ENCODE measurements around the gene ZDHHC14.

ZDHHC14 gene

DNA sequence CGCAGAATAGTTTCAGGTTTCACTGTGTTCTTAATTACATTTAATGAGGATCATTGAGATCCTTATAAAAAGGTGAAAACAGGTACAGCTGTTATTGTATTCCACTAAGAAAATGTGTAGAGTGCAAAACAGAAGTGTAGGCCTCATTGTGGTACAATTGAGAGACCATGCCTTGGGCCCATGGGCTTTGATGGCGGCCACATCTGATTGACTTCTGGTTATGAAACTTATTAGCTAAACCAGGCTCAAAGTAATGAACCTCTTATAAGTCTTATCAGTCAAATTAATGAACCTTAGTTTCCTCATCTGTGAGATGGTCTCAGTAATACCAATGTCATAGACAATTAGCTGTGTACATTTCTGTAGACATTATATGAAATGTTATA, 148.7 kb downstream of the ZDHHC14 start:
- Histone ChIP-seq H3K23ac (ENCODE audit: low read length) (no peak overlapping the region), H2BK120ac (ENCODE audit: low read depth, low read length) (no peak overlapping the region), H3K18ac (ENCODE audit: low read length) (no peak overlapping the region), H3K27ac (ENCODE audit: low read depth, low read length) (no peak overlapping the region), H3K27me3 (ENCODE audit: insufficient read depth, low read length, poor library complexity) (no peaks in the 10 kb centered on the region), H3K4me3 (ENCODE audit: low read length) (no peak overlapping the region), H4K5ac (ENCODE audit: low read length) (no peak overlapping the region), H2BK15ac (replicated peaks; ENCODE audit: low read depth) (no peak overlapping the region), H3K9ac (ENCODE audit: low read length) (no peak overlapping the region), H3K4ac (ENCODE audit: low read depth, low read length) (no peak overlapping the region), H3K36me3 (ENCODE audit: control insufficient read depth, insufficient read depth, low read length) (no peaks in the 10 kb centered on the region), H2BK5ac (ENCODE audit: low read length) (no peak overlapping the region), H3K79me2 (ENCODE audit: control insufficient read depth, insufficient read depth, low read length) (no peaks in the 10 kb centered on the region), H3K4me1 (ENCODE audit: control insufficient read depth, low read depth, low read length) (peaks cover 9% of the 10 kb centered on the region), H4K8ac (ENCODE audit: low read depth, low read length) (no peak overlapping the region), H3K56ac (ENCODE audit: low read length) (no peak overlapping the region), H2AK5ac (ENCODE audit: low read length) (no peak overlapping the region), H3K79me1 (ENCODE audit: low read length) (no peaks in the 10 kb centered on the region), H3K4me2 (ENCODE audit: low read length) (no peak overlapping the region)
- WGBS (ENCODE audit: extremely low coverage, insufficient coverage, low lambda C conversion rate): no CpG with 5 or more reads among the region's 2 CpGs
- no peak for DNase-seq

DNA sequence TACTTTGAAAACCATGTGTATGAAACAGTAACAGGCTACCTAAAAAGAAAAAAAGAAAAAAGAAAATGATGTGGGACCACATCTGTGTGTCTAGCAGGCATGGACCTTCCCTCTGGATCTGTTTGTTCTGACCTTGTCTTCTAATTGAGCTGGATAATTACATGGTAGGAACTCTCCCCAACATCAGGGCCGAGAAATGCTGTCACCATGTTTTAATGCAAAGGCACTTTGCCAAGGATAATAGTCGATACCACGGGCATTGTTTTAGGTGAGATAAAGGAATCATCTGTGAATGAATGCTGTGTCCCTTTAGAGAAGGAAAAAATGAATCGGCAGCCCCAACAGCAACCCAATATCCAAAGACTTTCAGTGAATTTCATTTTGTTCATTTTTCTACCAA, 149.1 kb downstream of the ZDHHC14 start:
- Histone ChIP-seq H3K4me2 (ENCODE audit: low read length) (no peak overlapping the region), H3K27me3 (ENCODE audit: insufficient read depth, low read length, poor library complexity) (no peaks in the 10 kb centered on the region)

DNA sequence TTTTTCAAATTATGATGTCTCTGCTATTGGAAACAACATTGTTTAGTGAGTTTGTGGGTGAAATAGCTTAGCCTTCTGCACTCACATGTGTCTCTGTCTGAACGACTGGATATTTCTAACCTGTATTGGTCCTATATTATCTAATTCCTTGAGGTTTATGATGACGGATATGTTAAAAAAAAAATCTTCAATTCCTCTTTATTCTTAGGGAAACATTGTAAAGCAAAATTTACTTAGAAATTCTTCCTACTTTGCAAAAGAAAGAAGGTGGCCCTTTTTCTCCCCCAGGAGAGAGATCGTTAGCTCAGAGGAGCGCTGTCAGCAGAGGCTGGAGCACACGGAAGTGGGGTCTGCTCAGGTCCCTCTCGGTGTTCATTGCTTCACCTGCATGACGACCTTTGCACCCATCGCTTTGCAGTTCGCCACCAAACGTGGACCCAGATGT, 149.8 kb downstream of the ZDHHC14 start:
- Histone ChIP-seq H2BK15ac (replicated peaks; ENCODE audit: low read depth) (no peak overlapping the region), H4K8ac (ENCODE audit: low read depth, low read length) (no peak overlapping the region), H2AK5ac (ENCODE audit: low read length) (no peak overlapping the region), H3K79me1 (ENCODE audit: low read length) (no peaks in the 10 kb centered on the region), H3K27me3 (ENCODE audit: insufficient read depth, low read length, poor library complexity) (no peaks in the 10 kb centered on the region), H2BK120ac (ENCODE audit: low read depth, low read length) (no peak overlapping the region), H3K56ac (ENCODE audit: low read length) (peak overlapping the region; percentile 38), H4K5ac (ENCODE audit: low read length) (no peak overlapping the region), H3K4ac (ENCODE audit: low read depth, low read length) (no peak overlapping the region), H3K36me3 (ENCODE audit: control insufficient read depth, insufficient read depth, low read length) (no peaks in the 10 kb centered on the region), H2BK5ac (ENCODE audit: low read length) (no peak overlapping the region), H3K4me2 (ENCODE audit: low read length) (no peak overlapping the region), H3K27ac (ENCODE audit: low read depth, low read length) (no peak overlapping the region), H3K23ac (ENCODE audit: low read length) (no peak overlapping the region), H3K9ac (ENCODE audit: low read length) (no peak overlapping the region), H3K4me3 (ENCODE audit: low read length) (no peak overlapping the region), H3K79me2 (ENCODE audit: control insufficient read depth, insufficient read depth, low read length) (no peaks in the 10 kb centered on the region), H3K18ac (ENCODE audit: low read length) (no peak overlapping the region), H3K4me1 (ENCODE audit: control insufficient read depth, low read depth, low read length) (peaks cover 12% of the 10 kb centered on the region)
- DNase-seq: no peak
- no CpG with 5 or more reads among the region's 10 CpGs for WGBS (ENCODE audit: extremely low coverage, insufficient coverage, low lambda C conversion rate)

More for the DNA sequence above, 149.1 kb downstream of the ZDHHC14 start:
- Histone ChIP-seq H4K5ac (ENCODE audit: low read length) (no peak overlapping the region), H3K18ac (ENCODE audit: low read length) (no peak overlapping the region), H2AK5ac (ENCODE audit: low read length) (no peak overlapping the region), H3K79me2 (ENCODE audit: control insufficient read depth, insufficient read depth, low read length) (no peaks in the 10 kb centered on the region), H3K56ac (ENCODE audit: low read length) (no peak overlapping the region), H3K4ac (ENCODE audit: low read depth, low read length) (no peak overlapping the region), H3K27ac (ENCODE audit: low read depth, low read length) (no peak overlapping the region), H3K36me3 (ENCODE audit: control insufficient read depth, insufficient read depth, low read length) (no peaks in the 10 kb centered on the region), H3K23ac (ENCODE audit: low read length) (no peak overlapping the region), H3K9ac (ENCODE audit: low read length) (no peak overlapping the region), H3K4me3 (ENCODE audit: low read length) (no peak overlapping the region), H2BK15ac (replicated peaks; ENCODE audit: low read depth) (no peak overlapping the region), H2BK5ac (ENCODE audit: low read length) (no peak overlapping the region), H3K79me1 (ENCODE audit: low read length) (no peaks in the 10 kb centered on the region), H3K4me1 (ENCODE audit: control insufficient read depth, low read depth, low read length) (peaks cover 11% of the 10 kb centered on the region), H2BK120ac (ENCODE audit: low read depth, low read length) (no peak overlapping the region), H4K8ac (ENCODE audit: low read depth, low read length) (no peak overlapping the region)
- WGBS (ENCODE audit: extremely low coverage, insufficient coverage, low lambda C conversion rate): no CpG with 5 or more reads among the region's 4 CpGs
- no peak for DNase-seq

DNA sequence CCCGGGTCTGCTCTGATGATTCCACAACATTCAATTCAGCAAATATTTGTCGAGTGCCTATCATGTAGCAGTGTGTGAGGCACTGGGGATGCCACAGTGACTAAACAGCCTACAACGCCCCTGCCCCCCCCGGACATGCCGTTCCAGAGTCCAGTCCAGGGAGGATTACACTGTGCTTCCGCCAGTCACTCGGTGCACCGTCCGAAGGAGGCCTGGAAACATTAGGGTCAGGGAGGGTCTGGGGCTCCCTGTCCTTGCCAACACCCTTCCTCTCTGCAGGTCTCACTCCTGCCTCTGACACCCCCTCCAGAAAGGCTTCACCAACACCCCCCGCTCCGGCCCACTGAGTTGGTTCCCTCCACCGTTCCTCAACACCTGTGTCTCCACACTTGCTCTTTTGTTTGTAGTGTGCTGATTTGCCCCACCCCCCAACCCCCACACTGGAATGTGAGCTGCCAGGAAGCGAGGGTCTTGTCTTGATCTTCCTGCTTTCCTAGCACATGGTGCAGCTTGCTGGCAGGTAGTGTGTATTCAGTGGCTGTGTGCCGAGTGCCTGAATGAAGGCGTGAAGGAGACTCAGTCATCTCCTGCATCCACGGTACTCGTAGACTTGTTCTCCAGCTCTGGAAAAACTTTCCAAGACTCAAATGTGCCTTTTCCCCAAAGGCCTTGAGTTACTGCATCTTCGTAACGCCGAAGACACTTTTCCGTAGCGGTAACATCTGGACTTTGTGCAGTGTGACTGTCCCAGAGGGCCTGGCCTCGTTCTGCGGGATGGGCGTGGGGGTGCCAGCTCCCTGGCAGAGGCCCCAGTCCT, 150.4 kb downstream of the ZDHHC14 start:
- Histone ChIP-seq H3K27ac (ENCODE audit: low read depth, low read length) (no peak overlapping the region), H3K79me2 (ENCODE audit: control insufficient read depth, insufficient read depth, low read length) (no peaks in the 10 kb centered on the region), H3K4me1 (ENCODE audit: control insufficient read depth, low read depth, low read length) (peaks cover 12% of the 10 kb centered on the region), H3K9ac (ENCODE audit: low read length) (no peak overlapping the region), H3K4me3 (ENCODE audit: low read length) (no peak overlapping the region), H3K36me3 (ENCODE audit: control insufficient read depth, insufficient read depth, low read length) (no peaks in the 10 kb centered on the region), H2BK120ac (ENCODE audit: low read depth, low read length) (no peak overlapping the region), H3K56ac (ENCODE audit: low read length) (peak overlapping the region; percentile 38), H2BK5ac (ENCODE audit: low read length) (no peak overlapping the region), H4K8ac (ENCODE audit: low read depth, low read length) (no peak overlapping the region), H3K4ac (ENCODE audit: low read depth, low read length) (no peak overlapping the region), H4K5ac (ENCODE audit: low read length) (no peak overlapping the region), H3K4me2 (ENCODE audit: low read length) (no peak overlapping the region), H3K23ac (ENCODE audit: low read length) (no peak overlapping the region), H2AK5ac (ENCODE audit: low read length) (no peak overlapping the region), H3K27me3 (ENCODE audit: insufficient read depth, low read length, poor library complexity) (no peaks in the 10 kb centered on the region), H2BK15ac (replicated peaks; ENCODE audit: low read depth) (no peak overlapping the region), H3K79me1 (ENCODE audit: low read length) (no peaks in the 10 kb centered on the region), H3K18ac (ENCODE audit: low read length) (no peak overlapping the region)
- no CpG with 5 or more reads among the region's 25 CpGs for WGBS (ENCODE audit: extremely low coverage, insufficient coverage, low lambda C conversion rate)
- peak; percentile 81 for DNase-seq

DNA sequence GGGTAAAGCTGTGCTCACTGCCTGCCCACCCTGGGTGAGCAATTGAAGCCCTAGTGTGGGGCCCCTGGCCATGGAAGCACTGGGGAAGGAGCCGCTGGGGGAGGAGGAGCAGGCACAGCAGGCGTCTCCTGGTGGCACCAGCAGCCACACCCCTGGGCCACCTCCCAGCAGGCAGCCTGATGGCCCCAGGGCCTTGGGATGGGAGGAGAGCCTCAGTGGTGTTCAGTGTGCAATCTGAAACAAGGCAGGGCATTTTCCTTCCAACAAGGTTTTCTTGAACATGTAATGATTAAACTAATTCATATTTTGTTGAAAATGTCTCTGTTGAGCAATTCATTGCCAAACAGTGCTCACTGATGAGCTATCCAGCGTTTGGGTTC, 151.0 kb downstream of the ZDHHC14 start:
- H2BK15ac ChIP-seq (replicated peaks; ENCODE audit: low read depth): no peak overlapping the region
- no peak overlapping the region for H4K8ac ChIP-seq (ENCODE audit: low read depth, low read length)
- H4K5ac ChIP-seq (ENCODE audit: low read length): no peak overlapping the region
- no CpG with 5 or more reads among the region's 3 CpGs for WGBS (ENCODE audit: extremely low coverage, insufficient coverage, low lambda C conversion rate)
- no peak overlapping the region for H2BK5ac ChIP-seq (ENCODE audit: low read length)
- H3K27ac ChIP-seq (ENCODE audit: low read depth, low read length): no peak overlapping the region
- H3K4ac ChIP-seq (ENCODE audit: low read depth, low read length): no peak overlapping the region
- H3K4me2 ChIP-seq (ENCODE audit: low read length): no peak overlapping the region
- no peak overlapping the region for H3K23ac ChIP-seq (ENCODE audit: low read length)
- H3K79me1 ChIP-seq (ENCODE audit: low read length): no peaks in the 10 kb centered on the region
- no peak overlapping the region for H3K18ac ChIP-seq (ENCODE audit: low read length)
- no peak overlapping the region for H3K9ac ChIP-seq (ENCODE audit: low read length)
- H2AK5ac ChIP-seq (ENCODE audit: low read length): no peak overlapping the region
- peaks cover 12% of the 10 kb centered on the region for H3K4me1 ChIP-seq (ENCODE audit: control insufficient read depth, low read depth, low read length)
- no peaks in the 10 kb centered on the region for H3K36me3 ChIP-seq (ENCODE audit: control insufficient read depth, insufficient read depth, low read length)
- DNase-seq: no peak
- H3K79me2 ChIP-seq (ENCODE audit: control insufficient read depth, insufficient read depth, low read length): no peaks in the 10 kb centered on the region
- no peaks in the 10 kb centered on the region for H3K27me3 ChIP-seq (ENCODE audit: insufficient read depth, low read length, poor library complexity)
- no peak overlapping the region for H2BK120ac ChIP-seq (ENCODE audit: low read depth, low read length)
- H3K56ac ChIP-seq (ENCODE audit: low read length): no peak overlapping the region
- no peak overlapping the region for H3K4me3 ChIP-seq (ENCODE audit: low read length)

All from mesendoderm (in vitro differentiated cells).